ENCODE data around the gene RNF225. TPM values are rescaled to one million over a fixed set of nuclear protein-coding genes. Genes with fewer than 3 reads are reported as not detected.
A peak's percentile ranks its signal among the peaks of the same experiment; 100 is the strongest.

Gene RNF225
- total RNA-seq, 1 experiment from 2014 or later = 0.61 TPM

- CTCF ChIA-PET = no interaction called here
- Mint-ChIP-seq H3K9me3 (ENCODE audit: low read depth, unreplicated experiment) (no peaks in the 10 kb centered on the region), H3K36me3 (ENCODE audit: insufficient read depth, unreplicated experiment) (peaks cover 69% of the 10 kb centered on the region), H3K27ac (ENCODE audit: unreplicated experiment) (no peak overlapping the region), H3K27me3 (ENCODE audit: unreplicated experiment) (peaks cover 13% of the 10 kb centered on the region), H3K4me3 (ENCODE audit: low read depth, unreplicated experiment) (peak overlapping the region; percentile 19), H3K4me1 (ENCODE audit: low read depth, unreplicated experiment) (peaks cover 44% of the 10 kb centered on the region)
- intact Hi-C loops (cut with micrococcal nuclease; ENCODE audit: unreplicated experiment) = no loop called here
- TF ChIP-seq, protein P1, sequence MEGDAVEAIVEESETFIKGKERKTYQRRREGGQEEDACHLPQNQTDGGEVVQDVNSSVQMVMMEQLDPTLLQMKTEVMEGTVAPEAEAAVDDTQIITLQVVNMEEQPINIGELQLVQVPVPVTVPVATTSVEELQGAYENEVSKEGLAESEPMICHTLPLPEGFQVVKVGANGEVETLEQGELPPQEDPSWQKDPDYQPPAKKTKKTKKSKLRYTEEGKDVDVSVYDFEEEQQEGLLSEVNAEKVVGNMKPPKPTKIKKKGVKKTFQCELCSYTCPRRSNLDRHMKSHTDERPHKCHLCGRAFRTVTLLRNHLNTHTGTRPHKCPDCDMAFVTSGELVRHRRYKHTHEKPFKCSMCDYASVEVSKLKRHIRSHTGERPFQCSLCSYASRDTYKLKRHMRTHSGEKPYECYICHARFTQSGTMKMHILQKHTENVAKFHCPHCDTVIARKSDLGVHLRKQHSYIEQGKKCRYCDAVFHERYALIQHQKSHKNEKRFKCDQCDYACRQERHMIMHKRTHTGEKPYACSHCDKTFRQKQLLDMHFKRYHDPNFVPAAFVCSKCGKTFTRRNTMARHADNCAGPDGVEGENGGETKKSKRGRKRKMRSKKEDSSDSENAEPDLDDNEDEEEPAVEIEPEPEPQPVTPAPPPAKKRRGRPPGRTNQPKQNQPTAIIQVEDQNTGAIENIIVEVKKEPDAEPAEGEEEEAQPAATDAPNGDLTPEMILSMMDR (IDR thresholded peaks at IDR 0.05; ENCODE audit: unreplicated experiment) = no peak
- BruUV-seq (replicated peaks) = no TSS peak
- DNase-seq = no peak
These were observed 2.6 kb downstream of the RNF225 start for GRCh38 chr19:58398087-58398486.

GRCh38 chr19:58398545-58398944 lies 3.1 kb downstream of the RNF225 start:
- DNase-seq = no peak
- peaks cover 39% of the 10 kb centered on the region for H3K4me1 Mint-ChIP-seq (ENCODE audit: low read depth, unreplicated experiment)
- no TSS peak for BruUV-seq (replicated peaks)

GRCh38 chr19:58399903-58400302 lies 4.4 kb downstream of the RNF225 start:
- TF ChIP-seq, protein P1 (IDR thresholded peaks at IDR 0.05; ENCODE audit: unreplicated experiment) = no peak
- peaks cover 13% of the 10 kb centered on the region for H3K27me3 Mint-ChIP-seq (ENCODE audit: unreplicated experiment)
- no peak for DNase-seq
- peak overlapping the region; percentile 100 for H3K4me3 Mint-ChIP-seq (ENCODE audit: low read depth, unreplicated experiment)
- H3K4me1 Mint-ChIP-seq (ENCODE audit: low read depth, unreplicated experiment) = peaks cover 32% of the 10 kb centered on the region
- no TSS peak for BruUV-seq (replicated peaks)
- H3K9me3 Mint-ChIP-seq (ENCODE audit: low read depth, unreplicated experiment) = no peaks in the 10 kb centered on the region
- H3K27ac Mint-ChIP-seq (ENCODE audit: unreplicated experiment) = peak overlapping the region; percentile 59
- CTCF ChIA-PET = no interaction called here
- intact Hi-C loops (cut with micrococcal nuclease; ENCODE audit: unreplicated experiment) = loop anchor here (10.0 kb wide), 1 partner anchor 215 kb away; the partner anchor contains the start of gene ZNF274
- peaks cover 57% of the 10 kb centered on the region for H3K36me3 Mint-ChIP-seq (ENCODE audit: insufficient read depth, unreplicated experiment)

More at GRCh38 chr19:58398545-58398944, 3.1 kb downstream of the RNF225 start:
- TF ChIP-seq, protein P1 (IDR thresholded peaks at IDR 0.05; ENCODE audit: unreplicated experiment) = no peak
- peaks cover 64% of the 10 kb centered on the region for H3K36me3 Mint-ChIP-seq (ENCODE audit: insufficient read depth, unreplicated experiment)
- H3K27me3 Mint-ChIP-seq (ENCODE audit: unreplicated experiment) = peaks cover 13% of the 10 kb centered on the region
- no peak overlapping the region for H3K27ac Mint-ChIP-seq (ENCODE audit: unreplicated experiment)
- CTCF ChIA-PET = no interaction called here
- intact Hi-C loops (cut with micrococcal nuclease; ENCODE audit: unreplicated experiment) = no loop called here
- H3K4me3 Mint-ChIP-seq (ENCODE audit: low read depth, unreplicated experiment) = no peak overlapping the region
- H3K9me3 Mint-ChIP-seq (ENCODE audit: low read depth, unreplicated experiment) = no peaks in the 10 kb centered on the region

DNA sequence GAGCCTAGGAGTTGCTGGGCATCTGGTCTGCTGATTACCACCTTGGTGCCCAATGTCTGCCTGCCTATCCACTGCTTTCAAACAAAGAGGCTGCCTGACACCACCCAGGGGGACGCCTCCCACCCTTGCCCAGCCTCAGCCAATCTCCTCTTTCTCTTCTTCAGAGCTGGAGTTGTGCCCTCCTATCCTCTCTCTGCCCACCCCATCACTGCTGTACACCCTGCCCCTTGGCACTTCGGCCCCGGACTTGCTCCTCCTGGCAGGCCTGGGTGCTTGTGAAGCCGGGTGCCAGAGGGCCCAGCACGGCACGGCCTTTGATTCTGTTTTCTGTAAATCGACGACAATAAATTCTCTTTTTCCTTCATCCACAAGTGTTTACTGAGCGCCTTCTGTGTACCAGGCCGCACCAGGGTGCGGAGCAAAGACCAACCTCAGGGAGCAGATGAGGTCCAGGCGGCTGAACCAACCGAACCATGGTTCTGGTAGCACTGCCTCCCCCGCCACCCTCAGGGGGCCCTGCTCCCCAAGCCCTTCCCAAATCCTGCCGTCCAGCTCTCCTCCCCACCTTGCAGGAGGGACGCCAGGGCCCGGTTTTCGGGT lies 5.0 kb downstream of the RNF225 start:
- no peak for DNase-seq
- Mint-ChIP-seq H3K4me1 (ENCODE audit: low read depth, unreplicated experiment) (peaks cover 28% of the 10 kb centered on the region), H3K27ac (ENCODE audit: unreplicated experiment) (peak overlapping the region; percentile 99), H3K9me3 (ENCODE audit: low read depth, unreplicated experiment) (no peaks in the 10 kb centered on the region), H3K27me3 (ENCODE audit: unreplicated experiment) (peaks cover 10% of the 10 kb centered on the region), H3K36me3 (ENCODE audit: insufficient read depth, unreplicated experiment) (peaks cover 52% of the 10 kb centered on the region), H3K4me3 (ENCODE audit: low read depth, unreplicated experiment) (peak overlapping the region; percentile 100)
- no TSS peak for BruUV-seq (replicated peaks)
- CTCF ChIA-PET = no interaction called here
- TF ChIP-seq, protein P1 (IDR thresholded peaks at IDR 0.05; ENCODE audit: unreplicated experiment) = no peak
- intact Hi-C loops (cut with micrococcal nuclease; ENCODE audit: unreplicated experiment) = loop anchor here (10.0 kb wide), 1 partner anchor 216 kb away; the partner anchor contains the start of gene ZNF274
